ENCODE measurements around the gene PRKCH. TPM values are rescaled to one million over a fixed set of nuclear protein-coding genes. Genes with fewer than 3 reads are reported as not detected.

The PRKCH gene
- polyA plus RNA-seq, 3 donors, result 3.6 to 6.2 (median 5.4) TPM

GRCh38 chr14:61368781-61369453 lies 47.5 kb downstream of the PRKCH start:
- H3K27me3 Mint-ChIP-seq (ENCODE audit: low read depth in 3 of 3), result peaks cover 0 to 2% (median 0%) of the 10 kb centered on the region in 3 donors
- no peak for TF ChIP-seq CTCF (IDR thresholded peaks at IDR 0.05)
- Histone ChIP-seq H3K4me3 (replicated peaks in 1 of 3; ENCODE audit: low read depth in 2 of 3, low read length in 3 of 3) (no peak overlapping the region), H3K79me2 (ENCODE audit: insufficient read depth, low read length) (no peaks in the 10 kb centered on the region), H3K27ac (ENCODE audit: low read depth in 1 of 2, low read length in 2 of 2) (peak overlapping the region in 1 of 2 donors; percentile 1), H3K27me3 (ENCODE audit: control insufficient read depth in 2 of 2, insufficient read depth in 2 of 2, low read length in 2 of 2) (no peaks in the 10 kb centered on the region), H3K36me3 (replicated peaks in 1 of 2; ENCODE audit: control insufficient read depth in 1 of 2, insufficient read depth in 2 of 2, low read length in 2 of 2) (no peaks in the 10 kb centered on the region), H3K9ac (ENCODE audit: insufficient read depth, low read length, poor library complexity, severe bottlenecking) (no peak overlapping the region), H4K20me1 (ENCODE audit: insufficient read depth, low read length) (no peaks in the 10 kb centered on the region), H3K4me2 (replicated peaks; ENCODE audit: extremely low read depth, low read length, poor library complexity, severe bottlenecking) (no peak overlapping the region), H2AFZ (ENCODE audit: insufficient read depth, low read depth, low read length, poor library complexity, severe bottlenecking) (no peak overlapping the region), H3K4me1 (ENCODE audit: control insufficient read depth in 1 of 2, insufficient read depth in 2 of 2, low read length in 2 of 2) (peaks cover 25 to 38% of the 10 kb centered on the region in 2 donors), H3K9me3 (replicated peaks in 1 of 2; ENCODE audit: control insufficient read depth in 1 of 2, insufficient read depth in 1 of 2, low read length in 2 of 2) (peaks cover 2 to 8% of the 10 kb centered on the region in 2 donors)
- no peak for DNase-seq
- peaks cover 8 to 9% of the 10 kb centered on the region in 2 donors for H3K36me3 Mint-ChIP-seq
- H3K27ac Mint-ChIP-seq, result peak overlapping the region in 1 of 7 donors; percentile 36
- peaks cover 41% of the 10 kb centered on the region for H3K4me1 Mint-ChIP-seq
- WGBS (ENCODE audit: insufficient coverage), result 100% methylated on average over 1 of the region's 3 CpGs
- intact Hi-C loops (cut with micrococcal nuclease), result no loop called here
- H3K4me3 Mint-ChIP-seq, result no peak overlapping the region
- H3K9me3 Mint-ChIP-seq, result peaks cover 7 to 16% (median 11%) of the 10 kb centered on the region in 7 donors

DNA sequence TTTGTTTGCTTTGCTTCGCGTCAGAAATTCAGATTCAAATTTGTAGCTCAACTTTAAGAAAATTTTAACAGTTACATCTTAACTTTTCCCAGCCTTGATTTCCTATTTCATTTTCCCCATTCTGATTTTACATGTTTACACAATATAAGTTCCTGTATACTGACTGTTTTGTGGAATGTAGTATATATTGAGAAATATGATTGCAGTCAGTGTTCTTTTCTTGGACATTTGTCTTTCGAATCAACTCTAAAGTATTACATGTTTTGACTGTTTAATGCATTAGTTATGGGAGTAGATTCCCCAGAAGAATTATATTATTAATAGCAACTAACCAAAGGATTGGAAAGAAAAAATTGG lies 48.1 kb downstream of the PRKCH start:
- Histone ChIP-seq H3K4me1 (ENCODE audit: control insufficient read depth in 1 of 2, insufficient read depth in 2 of 2, low read length in 2 of 2) (peaks cover 25 to 37% of the 10 kb centered on the region in 2 donors), H3K27me3 (ENCODE audit: control insufficient read depth in 2 of 2, insufficient read depth in 2 of 2, low read length in 2 of 2) (no peaks in the 10 kb centered on the region), H2AFZ (ENCODE audit: insufficient read depth, low read depth, low read length, poor library complexity, severe bottlenecking) (no peak overlapping the region), H3K4me3 (replicated peaks in 1 of 3; ENCODE audit: low read depth in 2 of 3, low read length in 3 of 3) (no peak overlapping the region), H4K20me1 (ENCODE audit: insufficient read depth, low read length) (no peaks in the 10 kb centered on the region), H3K9me3 (replicated peaks in 1 of 2; ENCODE audit: control insufficient read depth in 1 of 2, insufficient read depth in 1 of 2, low read length in 2 of 2) (peaks cover 7 to 13% of the 10 kb centered on the region in 2 donors), H3K27ac (ENCODE audit: low read depth in 1 of 2, low read length in 2 of 2) (peak overlapping the region in 1 of 2 donors; percentile 1), H3K9ac (ENCODE audit: insufficient read depth, low read length, poor library complexity, severe bottlenecking) (no peak overlapping the region), H3K36me3 (replicated peaks in 1 of 2; ENCODE audit: control insufficient read depth in 1 of 2, insufficient read depth in 2 of 2, low read length in 2 of 2) (peaks cover 0 to 4% of the 10 kb centered on the region in 2 donors), H3K4me2 (replicated peaks; ENCODE audit: extremely low read depth, low read length, poor library complexity, severe bottlenecking) (no peak overlapping the region), H3K79me2 (ENCODE audit: insufficient read depth, low read length) (no peaks in the 10 kb centered on the region)
- no CpG with 5 or more reads among the region's 3 CpGs for WGBS (ENCODE audit: insufficient coverage)
- Mint-ChIP-seq H3K36me3 (peaks cover 12 to 14% of the 10 kb centered on the region in 2 donors), H3K4me3 (no peak overlapping the region), H3K4me1 (peaks cover 41% of the 10 kb centered on the region), H3K9me3 (peaks cover 12 to 21% (median 17%) of the 10 kb centered on the region in 7 donors), H3K27ac (peak overlapping the region in 1 of 7 donors; percentile 36), H3K27me3 (ENCODE audit: low read depth in 3 of 3) (peaks cover 0 to 2% (median 0%) of the 10 kb centered on the region in 3 donors)
- intact Hi-C loops (cut with micrococcal nuclease), result no loop called here
- DNase-seq, result no peak
- TF ChIP-seq CTCF (IDR thresholded peaks at IDR 0.05), result no peak

All from CD14-positive monocyte (primary cell).